HG03571 (cell line): ENCODE results near the gene SLC39A6.
"Not testable (repeated sequence)": the region's sequence is repeated elsewhere in the genome, so short reads cannot be mapped to it uniquely, and the experiment has no call there.

ENCODE experiments used
- ATAC-seq: cut with Tn5 transposase; IDR thresholded peaks from one replicate; pipeline ENCODE4 v1.9.1; 2021; ENCODE audit not compliant: unreplicated experiment

SLC39A6 gene, protein sequence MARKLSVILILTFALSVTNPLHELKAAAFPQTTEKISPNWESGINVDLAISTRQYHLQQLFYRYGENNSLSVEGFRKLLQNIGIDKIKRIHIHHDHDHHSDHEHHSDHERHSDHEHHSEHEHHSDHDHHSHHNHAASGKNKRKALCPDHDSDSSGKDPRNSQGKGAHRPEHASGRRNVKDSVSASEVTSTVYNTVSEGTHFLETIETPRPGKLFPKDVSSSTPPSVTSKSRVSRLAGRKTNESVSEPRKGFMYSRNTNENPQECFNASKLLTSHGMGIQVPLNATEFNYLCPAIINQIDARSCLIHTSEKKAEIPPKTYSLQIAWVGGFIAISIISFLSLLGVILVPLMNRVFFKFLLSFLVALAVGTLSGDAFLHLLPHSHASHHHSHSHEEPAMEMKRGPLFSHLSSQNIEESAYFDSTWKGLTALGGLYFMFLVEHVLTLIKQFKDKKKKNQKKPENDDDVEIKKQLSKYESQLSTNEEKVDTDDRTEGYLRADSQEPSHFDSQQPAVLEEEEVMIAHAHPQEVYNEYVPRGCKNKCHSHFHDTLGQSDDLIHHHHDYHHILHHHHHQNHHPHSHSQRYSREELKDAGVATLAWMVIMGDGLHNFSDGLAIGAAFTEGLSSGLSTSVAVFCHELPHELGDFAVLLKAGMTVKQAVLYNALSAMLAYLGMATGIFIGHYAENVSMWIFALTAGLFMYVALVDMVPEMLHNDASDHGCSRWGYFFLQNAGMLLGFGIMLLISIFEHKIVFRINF

DNA sequence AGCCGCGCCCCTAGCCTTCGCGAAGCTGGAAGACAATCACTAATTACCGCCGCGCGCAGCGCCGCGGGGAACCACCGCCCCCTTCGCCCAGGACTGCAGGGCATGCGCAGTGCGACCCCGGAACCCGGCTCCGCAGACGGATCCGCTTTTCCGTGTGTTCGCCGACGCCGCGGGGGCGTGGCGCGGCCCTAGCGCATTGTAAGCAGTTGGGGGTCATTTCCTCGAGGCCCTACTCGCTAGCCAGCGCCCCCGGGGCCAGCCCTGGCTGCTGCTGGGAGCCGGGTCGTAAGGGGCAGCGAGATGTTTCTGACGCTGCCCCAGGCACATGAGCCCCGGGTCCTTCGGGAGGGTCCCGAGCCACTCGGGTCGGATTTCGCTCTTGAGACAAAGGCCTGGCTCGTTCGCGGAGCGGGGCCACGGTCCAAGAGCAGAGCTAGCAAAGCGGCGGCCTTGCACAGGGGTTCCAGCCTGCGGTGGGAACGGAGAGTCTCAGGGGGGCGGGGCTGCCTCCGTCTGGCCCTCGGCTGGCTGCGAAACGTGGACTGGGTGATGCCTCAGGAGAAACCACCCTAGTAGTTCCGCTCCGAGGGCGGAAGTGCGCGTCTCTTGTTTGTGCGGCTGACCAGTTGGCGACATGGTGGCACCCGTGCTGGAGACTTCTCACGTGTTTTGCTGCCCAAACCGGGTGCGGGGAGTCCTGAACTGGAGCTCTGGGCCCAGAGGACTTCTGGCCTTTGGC is at the start of gene SLC39A6, which contains the start of gene ELP2:
SLC39A6 (minus strand) TSS at position 41 of the 739 bp plus-strand sequence. CDS start 2,333 bp downstream, outside the sequence.
ELP2 (plus strand) TSS at position 600 of the 739 bp plus-strand sequence; CDS start at position 635, 35 bp downstream.
- ATAC-seq = peak; percentile 86

DNA sequence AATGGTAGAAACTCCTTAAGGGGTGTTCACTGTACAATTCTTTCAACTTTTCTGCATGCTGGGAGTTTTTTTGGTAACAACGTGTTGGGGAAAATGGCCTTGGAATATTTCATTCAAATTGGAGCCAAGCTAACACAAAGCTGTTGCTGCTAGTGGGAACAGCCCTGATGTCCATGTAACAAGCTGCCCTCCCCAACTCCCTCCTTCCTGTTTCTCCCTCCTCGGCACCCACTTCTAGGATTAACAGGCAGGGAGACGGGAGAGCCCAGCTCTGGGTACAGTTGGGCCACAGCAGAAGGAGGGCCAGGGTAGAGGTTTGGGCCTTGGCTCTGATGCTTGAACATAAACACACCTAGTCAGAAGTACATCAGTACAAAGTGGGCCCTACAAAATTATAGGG is 48.8 kb upstream of the SLC39A6 start:
- ATAC-seq = no peak

DNA sequence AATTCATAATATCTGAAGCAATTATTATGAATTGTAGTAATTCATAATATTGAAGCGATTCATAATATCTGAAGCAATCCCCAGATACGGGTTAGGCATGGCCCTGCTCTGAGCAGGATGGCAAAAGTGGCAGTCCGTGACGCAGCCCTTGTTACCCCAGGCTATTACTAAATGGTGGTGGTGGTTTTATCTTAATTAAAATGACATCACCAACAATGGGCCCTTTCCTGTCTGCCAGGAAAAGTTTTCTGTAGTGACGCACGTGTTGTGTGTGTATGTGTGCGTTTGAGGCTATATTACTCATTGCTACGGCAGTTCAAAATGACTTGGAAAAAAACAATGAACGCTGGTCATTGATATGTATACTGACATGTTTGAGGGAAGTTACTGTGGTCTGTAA is 47.6 kb upstream of the SLC39A6 start:
- ATAC-seq = no peak

DNA sequence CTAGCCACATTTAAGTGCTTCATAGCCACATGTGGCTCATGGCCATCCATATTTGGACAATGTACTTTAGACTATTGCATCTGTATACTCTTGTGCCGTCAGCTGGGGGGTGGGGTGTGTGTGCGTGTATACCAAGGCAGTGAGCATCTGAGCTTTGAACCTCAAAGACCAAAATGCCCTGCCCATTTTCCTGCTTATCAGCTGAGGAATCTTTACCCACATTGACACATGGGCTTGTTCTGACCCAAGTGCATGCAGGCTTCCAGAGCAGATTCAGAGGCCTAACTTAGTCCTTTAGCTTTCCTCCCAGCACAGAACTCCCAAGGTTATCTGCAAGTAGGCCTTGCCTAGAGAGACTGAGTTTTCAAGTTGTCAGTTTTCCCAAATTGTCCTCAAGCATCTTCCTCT is 47.0 kb upstream of the SLC39A6 start:
- ATAC-seq = no peak

DNA sequence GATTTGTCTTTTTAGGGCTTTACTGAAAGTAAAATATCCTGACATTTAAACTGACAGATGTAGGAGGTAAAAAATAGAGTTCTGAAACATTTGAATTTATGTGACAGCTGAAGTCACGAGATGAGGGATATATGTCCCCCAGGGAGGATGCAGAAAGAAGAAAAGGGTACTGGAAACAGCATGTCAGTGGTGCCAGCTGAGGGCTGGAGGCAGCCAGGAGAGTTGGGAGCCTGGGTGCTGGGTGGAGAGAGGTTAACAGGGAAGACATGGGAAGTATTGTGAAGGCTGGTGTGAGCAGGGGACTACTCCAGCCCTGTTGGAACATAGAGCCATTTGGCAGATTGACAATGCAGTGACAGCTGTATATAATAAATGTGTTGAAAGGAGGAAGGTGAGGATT is 46.3 kb upstream of the SLC39A6 start:
- ATAC-seq = no peak

DNA sequence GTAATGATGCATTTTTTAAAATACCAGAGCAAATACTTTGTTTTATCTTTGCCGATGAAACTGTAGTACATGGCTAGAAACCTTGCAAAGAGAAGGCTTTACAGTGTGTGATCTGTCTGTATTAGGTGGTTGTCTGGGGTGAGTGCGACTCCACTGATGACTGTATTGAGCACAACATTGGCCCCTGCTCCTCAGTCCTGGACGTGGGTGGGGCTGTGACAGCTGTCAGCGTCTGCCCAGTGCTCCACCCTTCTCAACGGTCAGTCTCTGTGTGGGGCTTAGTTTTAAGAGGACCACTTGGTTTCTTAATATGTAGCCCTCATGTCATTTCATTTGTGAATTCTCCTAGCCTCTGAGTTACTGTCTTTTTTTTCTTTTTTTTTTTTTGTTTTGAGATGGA is 40.8 kb upstream of the SLC39A6 start:
- ATAC-seq = no peak

DNA sequence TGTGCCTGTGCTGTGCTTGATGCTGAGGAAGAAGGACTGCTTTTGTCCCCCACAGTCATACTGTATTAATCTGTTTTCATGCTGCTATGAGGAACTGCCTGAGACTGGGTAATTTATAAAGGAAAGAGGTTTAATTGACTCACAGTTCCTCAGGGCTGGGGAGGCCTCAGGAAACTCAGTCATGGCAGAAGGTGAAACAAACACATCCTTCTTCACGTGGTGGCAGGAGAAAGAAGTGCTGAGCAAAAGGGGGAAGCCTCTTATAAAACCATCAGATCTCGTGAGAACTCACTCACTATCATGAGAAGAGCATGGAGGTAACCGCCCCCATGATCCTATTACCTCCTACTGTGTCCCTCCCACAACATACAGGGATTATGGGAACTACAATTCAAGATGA is 39.2 kb upstream of the SLC39A6 start:
- ATAC-seq = not testable (repeated sequence)

DNA sequence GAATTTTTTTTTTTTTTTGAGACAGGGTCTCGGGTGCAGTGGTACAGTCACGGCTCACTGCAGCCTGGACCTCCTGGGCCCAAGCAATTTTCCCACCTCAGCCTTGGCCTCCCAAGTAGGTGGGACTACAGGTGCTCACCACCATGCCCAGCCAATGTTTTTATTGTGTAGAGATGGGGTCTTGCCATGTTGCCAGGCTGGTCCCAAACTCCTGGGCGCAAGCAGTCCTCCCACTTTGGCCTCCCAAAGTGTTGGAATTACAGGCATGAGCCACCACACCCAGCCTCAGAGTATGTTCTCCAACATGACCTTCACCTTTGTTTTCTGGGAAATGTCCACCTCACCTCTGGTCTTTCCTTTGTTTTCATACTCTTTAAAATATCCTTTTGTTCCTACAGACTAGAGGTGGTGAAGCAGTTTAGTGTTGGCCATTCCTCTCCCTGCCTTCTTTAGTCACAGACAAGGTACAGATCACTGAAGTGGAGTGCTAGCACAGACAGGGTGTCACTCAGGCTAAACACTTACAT is 38.6 kb upstream of the SLC39A6 start:
- no peak for ATAC-seq

DNA sequence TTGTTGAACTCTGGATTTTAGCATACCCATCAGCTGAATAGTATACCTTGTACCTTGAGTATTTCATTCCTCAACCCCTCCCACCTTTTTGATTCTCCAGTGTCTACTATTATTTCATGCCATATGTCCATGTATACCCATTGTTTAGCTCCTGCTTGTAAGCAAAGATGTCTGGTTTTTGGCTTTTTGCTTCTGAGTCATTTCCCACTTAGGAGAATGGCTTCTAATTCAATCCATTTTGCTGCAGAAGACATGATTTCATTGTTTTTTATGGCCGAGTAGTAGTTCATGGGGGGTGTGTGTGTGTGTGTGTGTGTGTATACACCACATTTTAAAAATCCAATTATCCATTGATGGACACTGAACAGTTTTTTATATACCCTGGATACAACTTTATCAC is 33.8 kb upstream of the SLC39A6 start:
- ATAC-seq = no peak

DNA sequence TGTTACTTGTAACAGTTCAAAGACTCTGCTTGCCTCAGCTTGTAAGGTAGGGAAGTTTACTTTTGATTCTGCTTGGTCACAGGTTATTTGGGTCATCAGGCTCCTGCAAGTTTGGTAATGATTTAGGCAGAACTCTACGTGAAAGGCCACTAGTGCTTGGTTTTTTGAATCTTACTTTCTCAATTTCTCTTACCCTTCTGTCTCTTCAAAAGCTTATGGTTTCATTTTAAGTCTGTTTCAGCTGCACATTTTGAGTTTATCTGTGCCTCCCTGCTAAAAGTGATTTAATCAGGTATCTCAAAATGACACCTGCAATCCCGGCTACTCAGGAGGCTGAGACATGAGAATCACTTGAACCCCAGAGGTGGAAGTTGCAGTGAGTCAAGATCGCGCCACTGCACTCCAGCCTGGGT is 31.8 kb upstream of the SLC39A6 start:
- ATAC-seq = no peak

DNA sequence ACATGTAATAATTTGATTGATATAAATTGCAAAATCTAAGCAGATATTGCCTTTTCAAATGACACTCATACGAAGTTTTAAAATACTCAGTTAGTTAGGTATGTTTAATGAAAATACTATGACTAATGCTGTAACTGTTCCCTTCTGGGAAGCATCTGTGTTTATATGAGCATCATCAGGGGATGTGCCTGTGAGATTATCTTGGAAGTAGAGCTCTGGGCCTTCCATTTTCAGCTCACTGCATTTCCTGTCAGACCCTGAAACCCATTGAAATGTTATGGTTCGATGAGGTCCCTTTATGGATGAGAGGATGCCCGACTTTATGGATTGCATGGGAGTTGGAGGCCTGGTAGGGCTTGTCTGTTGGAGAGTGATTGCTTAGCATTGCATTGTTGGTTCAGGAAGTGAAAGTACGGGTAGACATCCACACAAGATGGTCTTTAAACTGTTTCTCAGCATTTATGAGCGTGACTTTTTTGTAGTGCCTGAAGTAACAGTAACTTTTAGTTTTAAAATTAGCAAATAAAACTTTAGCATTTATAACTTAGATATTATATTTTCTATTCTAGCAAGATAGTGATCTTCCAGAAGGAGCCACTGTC is 29.2 kb upstream of the SLC39A6 start:
- ATAC-seq = no peak

DNA sequence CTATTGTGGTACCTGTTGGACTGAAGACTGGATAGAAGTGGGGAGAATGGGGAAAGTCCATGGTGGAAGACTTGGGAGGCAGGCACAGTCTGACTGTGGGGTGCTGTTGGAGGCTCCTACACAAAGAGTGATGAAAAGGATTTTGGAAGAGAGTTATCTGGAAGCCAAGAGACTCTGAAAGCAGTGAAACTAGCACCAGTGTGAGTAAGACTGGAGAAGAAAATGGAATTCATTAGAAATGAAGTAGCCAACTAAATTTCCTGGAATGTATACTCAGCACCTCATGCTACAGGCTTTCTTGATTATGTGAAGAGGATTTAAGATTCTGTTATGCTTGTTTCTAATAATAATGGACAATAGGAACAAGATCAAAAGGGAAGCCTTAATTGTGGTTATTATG is 28.3 kb upstream of the SLC39A6 start:
- no peak for ATAC-seq

DNA sequence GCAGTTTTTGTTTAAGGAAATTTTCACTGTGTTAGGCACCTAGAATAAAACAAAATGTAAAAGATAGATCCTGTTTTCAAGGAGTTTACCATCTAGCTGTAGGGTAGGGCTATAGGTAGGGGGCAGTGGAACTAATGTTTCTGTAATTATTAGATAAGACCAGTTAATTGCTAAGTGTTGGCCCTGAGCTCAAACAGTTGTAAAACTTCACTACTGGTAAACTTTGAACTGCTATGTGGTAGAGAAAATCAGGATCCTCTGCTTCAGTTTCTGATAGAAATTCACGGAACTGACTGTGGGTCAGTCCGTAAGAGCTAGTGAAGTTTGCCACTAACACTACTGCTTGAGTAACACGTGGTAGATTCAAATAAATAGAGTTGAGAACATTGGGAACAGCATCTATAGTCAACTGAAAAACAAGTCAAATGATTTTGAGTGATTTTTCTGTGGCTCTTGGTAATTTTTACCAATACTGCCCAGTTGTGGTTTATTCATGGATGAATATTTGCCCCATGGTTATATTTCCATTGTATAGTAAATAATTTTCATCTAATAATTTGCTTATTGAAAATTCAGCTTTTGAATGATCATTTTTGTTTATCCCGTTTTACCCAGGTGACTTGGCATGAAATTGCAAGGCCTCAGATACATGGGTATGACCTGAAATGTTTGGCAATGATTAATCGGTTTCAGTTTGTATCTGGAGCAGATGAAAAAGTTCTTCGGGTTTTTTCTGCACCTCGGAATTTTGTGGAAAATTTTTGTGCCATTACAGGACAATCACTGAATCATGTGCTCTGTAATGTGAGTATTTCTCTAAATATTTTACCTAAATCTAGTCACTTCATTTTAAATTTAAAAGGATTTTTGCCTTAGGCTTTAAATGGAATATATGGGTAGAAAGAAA is 27.0 kb upstream of the SLC39A6 start:
- ATAC-seq = no peak

DNA sequence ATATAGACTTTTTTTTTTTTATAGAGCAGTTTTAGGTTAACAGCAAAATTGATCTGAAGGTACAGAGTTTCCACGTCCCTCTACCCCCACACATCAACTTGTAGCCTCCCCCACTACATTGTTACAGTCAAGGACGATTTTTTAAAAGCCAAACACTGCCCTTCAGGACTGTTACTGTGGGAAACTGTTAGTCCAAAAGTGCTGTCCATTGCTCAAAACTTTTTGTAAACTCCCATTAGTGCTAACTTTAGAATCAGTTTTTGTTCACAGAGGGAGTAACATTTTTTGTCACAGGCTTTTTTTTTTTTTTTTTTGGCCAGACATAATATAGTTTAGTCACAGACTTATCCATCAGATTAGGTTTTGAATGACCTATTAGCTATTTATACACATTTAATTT is 24.6 kb upstream of the SLC39A6 start:
- ATAC-seq = no peak

DNA sequence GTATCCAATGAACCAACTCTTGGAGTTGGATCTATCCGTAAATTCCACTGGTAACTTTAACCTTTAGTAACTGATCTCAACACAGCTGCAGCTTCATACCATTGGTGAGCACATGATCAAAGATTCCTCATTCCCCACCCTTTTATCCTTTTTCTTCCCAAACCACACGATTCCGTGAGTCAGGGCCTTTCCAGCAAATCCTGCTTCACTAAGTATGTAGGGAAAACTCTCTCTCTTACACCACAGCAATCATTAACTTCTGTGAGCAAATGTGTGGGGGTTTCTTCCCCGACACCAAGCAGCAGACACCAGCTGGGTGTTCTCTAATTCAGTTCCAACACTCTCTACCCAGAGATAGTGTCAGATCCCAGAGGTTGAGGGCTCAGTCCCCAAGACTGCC is 24.1 kb upstream of the SLC39A6 start:
- ATAC-seq = no peak

DNA sequence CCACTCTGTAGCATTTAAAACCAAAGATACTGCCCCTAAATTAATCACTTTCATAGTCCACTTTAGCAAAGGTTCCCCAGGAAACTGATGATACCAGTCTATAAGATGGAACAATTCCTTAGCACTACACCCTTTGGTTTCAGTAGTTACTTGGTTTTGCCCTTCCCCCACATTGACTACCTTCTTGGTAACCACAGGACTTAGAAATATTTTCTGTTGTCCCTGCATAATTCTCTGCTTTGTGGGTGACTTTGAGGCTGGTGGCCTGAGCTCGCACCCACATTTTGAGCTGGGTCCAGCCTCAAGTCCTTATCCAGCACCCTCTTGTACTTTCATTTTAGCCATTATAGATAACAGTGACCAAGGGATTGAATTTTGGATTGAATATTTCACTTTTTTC is 23.6 kb upstream of the SLC39A6 start:
- no peak for ATAC-seq

DNA sequence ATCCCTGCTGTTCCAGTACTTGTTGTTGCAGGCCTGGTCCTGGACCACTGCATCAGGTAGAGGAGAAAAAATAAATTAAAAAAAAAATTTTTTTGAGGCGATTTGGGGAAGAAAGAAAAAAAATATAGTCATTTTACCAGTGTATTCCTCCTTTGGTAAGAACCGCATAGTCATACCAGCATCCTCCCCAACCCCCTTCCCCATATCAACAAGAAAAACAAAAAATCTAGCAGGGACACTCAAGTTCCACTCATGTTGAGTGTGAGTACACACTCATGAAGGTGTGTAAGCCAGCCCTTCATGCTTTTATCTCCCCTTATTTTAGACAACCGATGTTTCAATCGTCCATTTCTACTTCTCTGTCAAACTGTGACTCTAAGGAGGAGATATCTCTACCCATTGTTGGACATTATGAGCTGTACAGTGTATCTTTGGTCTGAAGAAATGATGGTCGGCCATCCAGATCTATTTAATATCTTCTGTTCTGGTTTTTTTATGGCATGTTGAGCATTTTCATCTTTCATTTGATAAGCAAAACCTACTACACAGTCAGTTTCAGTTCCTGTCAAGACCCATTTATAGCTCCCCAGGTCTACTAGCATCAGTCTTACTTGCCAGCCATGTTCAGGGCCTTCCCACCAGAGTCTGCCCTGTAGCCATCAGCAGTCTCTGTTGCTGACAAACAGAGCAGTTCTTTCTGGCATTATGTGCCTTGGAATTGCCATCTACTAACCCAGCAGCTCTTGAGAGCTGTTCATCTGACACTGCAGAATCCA is 20.6 kb upstream of the SLC39A6 start:
- peak; percentile 92 for ATAC-seq

DNA sequence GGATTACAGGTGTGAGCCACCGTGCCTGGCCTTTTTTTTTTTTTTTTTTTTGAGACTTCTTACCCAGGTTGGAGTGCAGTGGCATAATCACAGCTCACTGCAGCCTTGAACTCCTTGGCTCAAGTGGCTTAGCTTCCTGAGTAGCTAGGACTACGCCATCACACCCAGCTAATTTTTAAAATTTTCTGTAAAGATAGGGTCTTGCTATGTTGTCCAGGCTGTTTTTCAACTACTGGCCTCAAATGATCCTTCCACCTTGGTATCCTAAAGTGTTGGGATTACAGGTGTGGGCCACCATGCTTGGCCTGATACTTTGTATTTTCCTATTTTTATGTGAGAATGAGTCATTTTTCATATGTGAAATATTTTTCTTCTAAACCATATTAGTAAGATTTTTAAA is 14.3 kb upstream of the SLC39A6 start:
- ATAC-seq = no peak

DNA sequence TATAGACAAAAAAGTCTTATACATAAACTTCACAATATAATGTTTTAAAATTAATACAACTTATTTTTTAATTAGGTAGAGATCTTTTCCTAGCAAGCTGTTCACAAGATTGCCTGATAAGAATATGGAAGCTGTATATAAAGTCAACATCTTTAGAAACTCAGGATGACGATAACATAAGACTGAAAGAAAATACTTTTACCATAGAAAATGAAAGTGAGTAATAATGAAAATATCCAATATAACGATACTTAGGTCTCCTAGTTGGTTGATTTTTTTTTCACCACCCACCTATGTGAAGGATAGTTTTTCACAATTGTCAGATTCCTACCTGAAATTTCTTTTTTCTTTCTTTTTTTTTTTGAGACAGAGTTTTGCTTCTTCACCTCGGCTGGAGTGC is 13.6 kb upstream of the SLC39A6 start:
- ATAC-seq = no peak
